Heart left ventricle (tissue), 13 donors: ENCODE results near the gene SPG11.

Source experiments
- CTCF ChIP-seq, 12 donors: fragments of 200-600 bp; sonication (generic) in 4 of 12; IDR thresholded peaks; one replicate each; pipeline versions ENCODE4 v1.5.0 to v1.8.0; 2018 to 2022; ENCODE audit warnings: antibody characterized with exemption in 12 of 12, mild to moderate bottlenecking in 5 of 12
- POLR2A ChIP-seq, 2 donors: fragments of 450-650 bp; IDR thresholded peaks; one replicate each; pipeline ENCODE4 v1.6.1; 2017; ENCODE audit warnings: antibody characterized with exemption in 2 of 2, mild to moderate bottlenecking in 2 of 2, moderate library complexity in 2 of 2
- donor health status: ischemic (EF 13 %, LVEDD 7.1; RV severe dilation, severe dysfunction).
- donor health status: DM: no; HTN: yes; CAD: no.
- donor health status: DM: no; HTN: no; CAD: no.
- donor health status: ischemic (EF 25% LVEDD 6.9; RV normal size, moderate dysfunction).
- donor health status: ischemic (EF 25% LVEDD 5.7; RV mildly dilated, moderate dysfunction).
- donor health status: ischemic (EF 35%, LVEDD 5.7; RV mildly dilated, moderate dysfunction).
- donor health status: nonischemic (EF 11% LVEDD 7.7; RV severe dilation, severe dysfunction).
- donor health status: DM: yes; HTN: yes; CAD: no.
- donor health status: PGD.
- donor health status: ischemic (EF 29% LVEDD 5.4; RV normal size, mild dysfunction).
- donor health status: nonischemic (EF 23%, LVEDD 6.1; RV moderate dilation, normal function).

GRCh38 chr15:44541282-44541958, 122.0 kb downstream of the SPG11 start:
- TF ChIP-seq CTCF (IDR thresholded peaks at IDR 0.05) (no peak), POLR2A (IDR thresholded peaks at IDR 0.05) (no peak)
